WI38 (cell line): ENCODE data around the gene ABCF3.

Experiments used
- H3K4me3 ChIP-seq: 2 replicates; pipeline ENCODE4 v1.5.1; 2011; ENCODE audit warnings: low read depth, mild to moderate bottlenecking, control low read depth, low read length
- TF ChIP-seq, protein P1 (sequence below): IDR thresholded peaks from 2 replicates; pipeline ENCODE4 v1.5.1; 2012; ENCODE audit warnings: low read depth, mild to moderate bottlenecking, control low read depth, low read length

The ABCF3 gene

DNA sequence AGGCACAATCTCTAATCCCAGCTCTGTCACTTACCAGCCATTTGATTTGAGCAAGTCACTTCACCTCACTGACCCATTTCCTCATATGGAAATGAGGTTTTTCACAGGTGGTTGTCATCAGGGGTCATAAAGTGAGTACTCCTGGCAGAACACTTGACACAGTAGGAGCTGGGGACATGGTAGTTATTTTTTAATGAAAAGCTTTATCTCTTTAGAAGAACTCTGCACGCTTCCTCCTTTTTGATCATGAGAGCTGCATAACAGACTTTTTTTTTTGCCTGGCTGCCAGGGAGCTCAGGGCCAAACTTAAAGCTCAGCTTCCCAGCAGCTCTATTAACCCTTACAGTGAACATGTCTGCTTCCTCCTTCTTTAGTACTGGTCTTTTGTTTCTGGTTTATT lies 51.8 kb downstream of the ABCF3 start:
- no peak overlapping the region for H3K4me3 ChIP-seq
- TF ChIP-seq, protein P1, sequence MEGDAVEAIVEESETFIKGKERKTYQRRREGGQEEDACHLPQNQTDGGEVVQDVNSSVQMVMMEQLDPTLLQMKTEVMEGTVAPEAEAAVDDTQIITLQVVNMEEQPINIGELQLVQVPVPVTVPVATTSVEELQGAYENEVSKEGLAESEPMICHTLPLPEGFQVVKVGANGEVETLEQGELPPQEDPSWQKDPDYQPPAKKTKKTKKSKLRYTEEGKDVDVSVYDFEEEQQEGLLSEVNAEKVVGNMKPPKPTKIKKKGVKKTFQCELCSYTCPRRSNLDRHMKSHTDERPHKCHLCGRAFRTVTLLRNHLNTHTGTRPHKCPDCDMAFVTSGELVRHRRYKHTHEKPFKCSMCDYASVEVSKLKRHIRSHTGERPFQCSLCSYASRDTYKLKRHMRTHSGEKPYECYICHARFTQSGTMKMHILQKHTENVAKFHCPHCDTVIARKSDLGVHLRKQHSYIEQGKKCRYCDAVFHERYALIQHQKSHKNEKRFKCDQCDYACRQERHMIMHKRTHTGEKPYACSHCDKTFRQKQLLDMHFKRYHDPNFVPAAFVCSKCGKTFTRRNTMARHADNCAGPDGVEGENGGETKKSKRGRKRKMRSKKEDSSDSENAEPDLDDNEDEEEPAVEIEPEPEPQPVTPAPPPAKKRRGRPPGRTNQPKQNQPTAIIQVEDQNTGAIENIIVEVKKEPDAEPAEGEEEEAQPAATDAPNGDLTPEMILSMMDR: no peak

DNA sequence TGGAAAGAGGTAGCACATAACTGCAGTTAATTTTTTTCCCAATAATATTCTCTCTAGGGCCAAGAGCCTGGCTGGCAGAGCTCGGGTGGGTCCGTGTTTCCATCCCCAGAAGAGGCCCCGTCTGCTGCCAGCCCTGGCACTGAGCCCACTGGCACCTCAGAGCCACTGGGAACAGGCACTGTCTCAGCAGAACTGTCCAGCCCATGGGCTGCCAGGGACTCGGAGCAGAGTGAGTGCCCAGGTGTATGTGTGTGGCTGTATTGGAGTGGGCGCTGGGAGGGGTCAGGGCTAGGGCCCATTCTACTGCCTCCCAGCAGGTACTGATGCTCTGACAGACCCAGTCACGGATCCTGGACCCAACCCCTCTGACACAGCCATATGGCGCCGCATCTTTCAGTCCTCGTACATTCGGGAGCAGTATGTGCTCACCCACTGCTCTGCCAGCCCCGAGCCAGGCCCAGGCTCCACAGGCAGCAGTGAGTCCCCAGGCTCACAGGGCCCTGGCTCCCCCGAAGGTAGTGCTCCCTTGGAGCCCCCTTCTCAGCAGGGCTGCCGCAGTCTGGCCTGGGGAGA lies 52.3 kb downstream of the ABCF3 start:
- H3K4me3 ChIP-seq: no peak overlapping the region
- TF ChIP-seq, protein P1: no peak

DNA sequence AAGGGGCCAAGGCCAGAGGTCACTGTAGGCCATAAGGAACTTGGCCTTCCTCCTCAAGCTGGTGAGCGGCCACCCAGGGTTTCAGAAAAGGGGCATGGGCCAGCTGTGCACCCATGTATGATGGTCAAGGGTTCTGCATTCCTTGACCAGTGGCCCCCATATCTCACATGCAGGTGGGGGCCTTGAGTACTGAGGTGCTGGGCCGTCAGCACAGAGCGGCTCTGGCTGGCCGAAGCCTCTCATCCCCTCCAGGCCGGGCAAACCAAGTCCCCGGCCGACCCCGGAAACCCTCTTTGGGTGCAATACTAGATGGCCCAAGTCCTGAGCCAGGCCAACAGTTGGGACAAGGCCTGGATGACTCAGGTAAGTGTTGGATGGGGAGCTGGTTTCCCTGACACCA lies 53.2 kb downstream of the ABCF3 start:
- no peak overlapping the region for H3K4me3 ChIP-seq
- TF ChIP-seq, protein P1: no peak

DNA sequence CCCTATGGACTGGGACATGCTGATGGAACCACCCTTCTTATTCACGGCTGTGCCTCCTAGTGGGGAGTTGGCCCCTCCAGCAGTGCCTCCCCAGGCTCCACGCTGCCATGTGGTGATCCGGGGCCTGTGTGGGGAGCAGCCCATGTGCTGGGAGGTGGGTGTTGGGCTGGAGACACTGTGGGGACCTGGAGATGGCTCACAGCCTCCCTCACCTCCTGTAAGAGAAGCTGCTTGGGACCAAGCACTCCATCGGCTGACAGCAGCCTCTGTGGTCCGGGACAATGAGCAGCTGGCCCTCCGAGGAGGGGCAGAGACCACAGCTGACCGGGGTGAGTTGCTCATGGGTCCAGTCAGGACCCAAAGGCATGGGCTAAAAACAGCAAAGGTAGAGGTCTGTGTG lies 53.7 kb downstream of the ABCF3 start:
- TF ChIP-seq, protein P1: no peak
- no peak overlapping the region for H3K4me3 ChIP-seq

- no peak overlapping the region for H3K4me3 ChIP-seq
- TF ChIP-seq, protein P1: no peak
Measured at GRCh38 chr3:184240384-184241140, 54.6 kb downstream of the ABCF3 start.

- no peak overlapping the region for H3K4me3 ChIP-seq
- TF ChIP-seq, protein P1: no peak
Measured at GRCh38 chr3:184241141-184241446, 55.1 kb downstream of the ABCF3 start.

- TF ChIP-seq, protein P1: peak; percentile 38
- no peak overlapping the region for H3K4me3 ChIP-seq
Measured at GRCh38 chr3:184241447-184242296, 55.7 kb downstream of the ABCF3 start.
